ENCODE results near the gene ARL1. TPM values are rescaled to one million over a fixed set of nuclear protein-coding genes. Genes with fewer than 3 reads are reported as not detected.

ARL1 gene
- polyA plus RNA-seq, 1 experiment = 204 TPM

GRCh38 chr12:101372431-101372830 lies 35.1 kb downstream of the ARL1 start:
- no peak overlapping the region for H3K4me3 ChIP-seq (ENCODE audit: low read depth, low read length)
- TF ChIP-seq, protein P1, sequence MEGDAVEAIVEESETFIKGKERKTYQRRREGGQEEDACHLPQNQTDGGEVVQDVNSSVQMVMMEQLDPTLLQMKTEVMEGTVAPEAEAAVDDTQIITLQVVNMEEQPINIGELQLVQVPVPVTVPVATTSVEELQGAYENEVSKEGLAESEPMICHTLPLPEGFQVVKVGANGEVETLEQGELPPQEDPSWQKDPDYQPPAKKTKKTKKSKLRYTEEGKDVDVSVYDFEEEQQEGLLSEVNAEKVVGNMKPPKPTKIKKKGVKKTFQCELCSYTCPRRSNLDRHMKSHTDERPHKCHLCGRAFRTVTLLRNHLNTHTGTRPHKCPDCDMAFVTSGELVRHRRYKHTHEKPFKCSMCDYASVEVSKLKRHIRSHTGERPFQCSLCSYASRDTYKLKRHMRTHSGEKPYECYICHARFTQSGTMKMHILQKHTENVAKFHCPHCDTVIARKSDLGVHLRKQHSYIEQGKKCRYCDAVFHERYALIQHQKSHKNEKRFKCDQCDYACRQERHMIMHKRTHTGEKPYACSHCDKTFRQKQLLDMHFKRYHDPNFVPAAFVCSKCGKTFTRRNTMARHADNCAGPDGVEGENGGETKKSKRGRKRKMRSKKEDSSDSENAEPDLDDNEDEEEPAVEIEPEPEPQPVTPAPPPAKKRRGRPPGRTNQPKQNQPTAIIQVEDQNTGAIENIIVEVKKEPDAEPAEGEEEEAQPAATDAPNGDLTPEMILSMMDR (IDR thresholded peaks at IDR 0.05; ENCODE audit: low read depth, low read length) = no peak
- CTCF ChIA-PET = no interaction called here
- H3K9me3 ChIP-seq (ENCODE audit: control insufficient read depth, insufficient read depth, low read length) = no peaks in the 10 kb centered on the region
- H3K27me3 ChIP-seq (ENCODE audit: control insufficient read depth, insufficient read depth, low read length) = no peaks in the 10 kb centered on the region
- no peak for DNase-seq (ENCODE audit: low read depth, low spot score)
- no peak overlapping the region for H3K27ac ChIP-seq (ENCODE audit: low read depth, low read length)
- POLR2A ChIA-PET = no interaction called here

DNA sequence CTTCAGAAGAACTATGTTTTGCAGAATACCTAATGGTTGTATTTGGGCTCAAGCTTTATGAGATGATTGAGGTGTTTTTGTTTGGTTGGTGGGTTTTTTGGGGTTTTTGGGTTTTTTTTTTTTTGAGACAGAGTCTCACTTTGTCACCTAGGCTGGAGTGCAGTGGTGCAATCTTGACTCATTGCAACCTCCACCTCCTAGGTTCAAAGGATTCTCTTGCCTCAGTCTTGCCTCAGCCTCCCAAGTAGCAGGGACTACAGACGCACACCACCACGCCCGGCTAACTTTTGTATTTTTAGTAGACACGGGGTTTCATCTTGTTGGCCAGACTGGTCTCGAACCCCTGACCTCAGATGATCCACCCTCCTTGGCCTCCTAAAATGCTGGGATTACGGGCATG lies 39.6 kb downstream of the ARL1 start:
- CTCF ChIA-PET = no interaction called here
- Histone ChIP-seq H3K27me3 (ENCODE audit: control insufficient read depth, insufficient read depth, low read length) (no peaks in the 10 kb centered on the region), H3K9me3 (ENCODE audit: control insufficient read depth, insufficient read depth, low read length) (no peaks in the 10 kb centered on the region), H3K4me3 (ENCODE audit: low read depth, low read length) (no peak overlapping the region), H3K27ac (ENCODE audit: low read depth, low read length) (no peak overlapping the region)
- POLR2A ChIA-PET = no interaction called here
- TF ChIP-seq, protein P1 (IDR thresholded peaks at IDR 0.05; ENCODE audit: low read depth, low read length) = no peak
- no peak for DNase-seq (ENCODE audit: low read depth, low spot score)

DNA sequence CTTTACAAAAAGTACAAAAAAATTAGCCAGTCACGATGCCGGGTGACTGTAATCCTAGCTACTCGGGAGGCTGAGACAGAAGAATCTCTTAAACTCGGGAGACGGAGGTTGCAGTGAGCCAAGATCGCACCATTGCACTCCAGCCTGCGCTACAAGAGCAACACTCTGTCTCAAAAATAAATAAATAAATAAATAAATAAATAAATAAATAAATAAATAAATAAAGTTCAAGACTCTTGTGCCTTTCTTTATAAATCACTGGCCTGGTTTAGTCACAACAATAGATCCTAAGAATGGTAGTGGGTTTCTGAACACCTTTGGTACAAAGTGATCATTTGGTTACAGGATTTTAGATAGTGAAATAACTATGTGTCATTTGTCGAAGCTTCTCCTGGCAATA lies 46.1 kb downstream of the ARL1 start:
- no peak overlapping the region for H3K27ac ChIP-seq (ENCODE audit: low read depth, low read length)
- no peak overlapping the region for H3K4me3 ChIP-seq (ENCODE audit: low read depth, low read length)
- ChIA-PET POLR2A (no interaction called here), CTCF (interaction anchor here (0.5 kb wide), 1 partner anchor 313 kb away, joined by 3 read pairs; no protein-coding TSS in a partner anchor)
- DNase-seq (ENCODE audit: low read depth, low spot score) = no peak
- TF ChIP-seq, protein P1 (IDR thresholded peaks at IDR 0.05; ENCODE audit: low read depth, low read length) = no peak
- no peaks in the 10 kb centered on the region for H3K9me3 ChIP-seq (ENCODE audit: control insufficient read depth, insufficient read depth, low read length)
- no peaks in the 10 kb centered on the region for H3K27me3 ChIP-seq (ENCODE audit: control insufficient read depth, insufficient read depth, low read length)

- ChIA-PET POLR2A (interaction anchor here (0.7 kb wide), 1 partner anchor 61 kb away, joined by 3 read pairs; no protein-coding TSS in a partner anchor), CTCF (no interaction called here)
- Histone ChIP-seq H3K9me3 (ENCODE audit: control insufficient read depth, insufficient read depth, low read length) (no peaks in the 10 kb centered on the region), H3K27me3 (ENCODE audit: control insufficient read depth, insufficient read depth, low read length) (no peaks in the 10 kb centered on the region), H3K4me3 (ENCODE audit: low read depth, low read length) (no peak overlapping the region), H3K27ac (ENCODE audit: low read depth, low read length) (no peak overlapping the region)
- DNase-seq (ENCODE audit: low read depth, low spot score) = no peak
- TF ChIP-seq, protein P1 (IDR thresholded peaks at IDR 0.05; ENCODE audit: low read depth, low read length) = no peak
These were observed 50.8 kb downstream of the ARL1 start for GRCh38 chr12:101356794-101357193.

GRCh38 chr12:101351682-101352081 lies 55.9 kb downstream of the ARL1 start:
- TF ChIP-seq, protein P1 (IDR thresholded peaks at IDR 0.05; ENCODE audit: low read depth, low read length) = no peak
- ChIA-PET CTCF (no interaction called here), POLR2A (no interaction called here)
- no peaks in the 10 kb centered on the region for H3K27me3 ChIP-seq (ENCODE audit: control insufficient read depth, insufficient read depth, low read length)
- no peak overlapping the region for H3K4me3 ChIP-seq (ENCODE audit: low read depth, low read length)
- no peaks in the 10 kb centered on the region for H3K9me3 ChIP-seq (ENCODE audit: control insufficient read depth, insufficient read depth, low read length)
- no peak overlapping the region for H3K27ac ChIP-seq (ENCODE audit: low read depth, low read length)
- DNase-seq (ENCODE audit: low read depth, low spot score) = no peak

All from AG04450 (cell line).